Endothelial cell of umbilical vein (primary cell): ENCODE data around the gene GIPC3. TPM values are rescaled to one million over a fixed set of nuclear protein-coding genes. Genes with fewer than 3 reads are reported as not detected.

Experiments used
- BruUV-seq: library from RNA; stranded (reverse); fragments of 400-500 nt; replicated peaks from 2 replicates; lab custom pipeline; 2021; lab: Mats Ljungman, UMichigan
- CTCF ChIA-PET: fragments of 300-600, 350-600 bp; sonication (Branson Sonifier 250); formaldehyde crosslinking; loops from one replicate; lab custom pipeline; 2021; ENCODE audit warnings: antibody characterized with exemption, inconsistent platforms; lab: Charles Lee
- POLR2A ChIA-PET: fragments of 300-600, 350-600 bp; sonication (Branson Sonifier 250); formaldehyde crosslinking; loops from one replicate; lab custom pipeline; 2021; ENCODE audit warnings: antibody characterized with exemption, inconsistent platforms; lab: Charles Lee
- DNase-seq: peaks from one replicate; pipeline ENCODE4 v3.0.0-alpha.2; 2011; ENCODE audit warnings: low read depth, low spot score
- FAIRE-seq: peaks from 2 replicates; lab custom pipeline; 2011; peaks lifted over from hg19 to GRCh38; lab: Jason Lieb, UNC
- H2AFZ ChIP-seq: 2 replicates; pipeline ENCODE4 v1.6.0; 2012; ENCODE audit warnings: low read depth, low read length, control low read depth, inconsistent platforms
- H3K27ac ChIP-seq: 2 replicates; pipeline ENCODE4 v1.5.1; 2011; ENCODE audit warnings: low read depth, mild to moderate bottlenecking, control low read depth, low read length, moderate library complexity; ENCODE audit not compliant: insufficient read depth
- H3K27me3 ChIP-seq, 2 experiments: 2 replicates each; pipeline versions ENCODE4 v1.6.0 to v1.6.1; 2011; ENCODE audit warnings: low read length in 2 of 2, mixed read lengths in 1 of 2; ENCODE audit not compliant: control insufficient read depth in 2 of 2, insufficient read depth in 2 of 2
- H3K36me3 ChIP-seq, 2 experiments: 2 replicates in 1 of 2; 3 replicates in 1 of 2; pipeline ENCODE4 v1.5.1; 2011; ENCODE audit warnings: low read length in 2 of 2, mild to moderate bottlenecking in 1 of 2, moderate library complexity in 1 of 2; ENCODE audit not compliant: control insufficient read depth in 2 of 2, insufficient read depth in 2 of 2; ENCODE audit errors: extremely low read depth in 1 of 2
- H3K4me1 ChIP-seq: 3 replicates; pipeline ENCODE4 v1.5.1; 2011; ENCODE audit warnings: mild to moderate bottlenecking, low read length; ENCODE audit not compliant: control insufficient read depth, insufficient read depth; ENCODE audit errors: extremely low read depth
- H3K4me2 ChIP-seq: 2 replicates; pipeline ENCODE4 v1.6.1; 2011; ENCODE audit warnings: low read length, control low read depth, mixed read lengths; ENCODE audit not compliant: insufficient read depth
- H3K4me3 ChIP-seq, 3 experiments: fragments of 200-600 bp in 1 of 3; sonication (generic), shearing (Covaris generic) in 1 of 3; replicated peaks in 1 of 3; 2 replicates each; pipeline ENCODE4 v1.5.1; 2011 to 2016; ENCODE audit warnings: control low read depth in 3 of 3, low read length in 3 of 3, mild to moderate bottlenecking in 2 of 3, inconsistent platforms in 1 of 3, low read depth in 1 of 3, moderate library complexity in 1 of 3; ENCODE audit not compliant: insufficient read depth in 1 of 3
- H3K79me2 ChIP-seq: 2 replicates; pipeline ENCODE4 v1.6.0; 2012; ENCODE audit warnings: low read length, inconsistent platforms; ENCODE audit not compliant: control insufficient read depth, insufficient read depth
- H3K9ac ChIP-seq: replicated peaks from 2 replicates; pipeline ENCODE3; 2011; ENCODE audit warnings: low read length, control low read depth; ENCODE audit not compliant: insufficient read depth; ENCODE audit errors: extremely low read depth
- H3K9me1 ChIP-seq: replicated peaks from 3 replicates; pipeline ENCODE4 v1.6.0; 2011; ENCODE audit warnings: mild to moderate bottlenecking, low read length; ENCODE audit not compliant: control insufficient read depth, insufficient read depth; ENCODE audit errors: extremely low read depth
- H3K9me3 ChIP-seq: replicated peaks from 2 replicates; pipeline ENCODE4 v1.5.1; 2012; ENCODE audit warnings: low read length, inconsistent platforms; ENCODE audit not compliant: control insufficient read depth, insufficient read depth
- H4K20me1 ChIP-seq: replicated peaks from 2 replicates; pipeline ENCODE3; 2011; ENCODE audit warnings: mild to moderate bottlenecking, low read length; ENCODE audit not compliant: control insufficient read depth, insufficient read depth; ENCODE audit errors: extremely low read depth
- CTCF ChIP-seq, 2 donors: IDR thresholded peaks; 1 replicate in 1 of 2; 2 replicates in 1 of 2; pipeline ENCODE4 v1.5.1; 2011; ENCODE audit warnings: low read length in 2 of 2, mild to moderate bottlenecking in 2 of 2, moderate library complexity in 2 of 2, control low read depth in 1 of 2, inconsistent platforms in 1 of 2, low read depth in 1 of 2; ENCODE audit not compliant: insufficient read depth in 1 of 2; ENCODE audit errors: extremely low read depth in 1 of 2
- EZH2 ChIP-seq: IDR thresholded peaks from 2 replicates; pipeline ENCODE4 v1.6.1; 2012; ENCODE audit warnings: borderline replicate concordance, low read depth, mild to moderate bottlenecking, moderate library complexity, low read length, inconsistent platforms; ENCODE audit not compliant: severe bottlenecking
- FOS ChIP-seq: IDR thresholded peaks from 2 replicates; pipeline ENCODE4 v1.6.1; 2011; ENCODE audit warnings: mild to moderate bottlenecking, low read length, moderate library complexity, borderline replicate concordance; ENCODE audit not compliant: insufficient read depth
- GATA2 ChIP-seq: IDR thresholded peaks from 2 replicates; pipeline ENCODE4 v1.7.0; 2011; ENCODE audit warnings: low read depth, mild to moderate bottlenecking, moderate library complexity, mixed read lengths, low read length; ENCODE audit not compliant: insufficient read length, insufficient read depth
- JUN ChIP-seq: IDR thresholded peaks from 2 replicates; pipeline ENCODE4 v1.6.1; 2011; ENCODE audit warnings: borderline replicate concordance, low read depth; ENCODE audit not compliant: insufficient read length, insufficient read depth
- MAX ChIP-seq: IDR thresholded peaks from 2 replicates; pipeline ENCODE4 v1.6.1; 2011; ENCODE audit not compliant: insufficient read depth, insufficient read length
- MYC ChIP-seq: IDR thresholded peaks from one replicate; pipeline ENCODE4 v1.6.1; 2011; ENCODE audit warnings: mild to moderate bottlenecking, low read depth, low read length
- POLR2A ChIP-seq: IDR thresholded peaks from 2 replicates; pipeline ENCODE4 v1.6.1; 2012; ENCODE audit warnings: low read depth, mild to moderate bottlenecking, control low read depth, low read length
- POLR2AphosphoS5 ChIP-seq: IDR thresholded peaks from 2 replicates; pipeline ENCODE4 v1.6.1; 2012; ENCODE audit warnings: low read depth, mild to moderate bottlenecking, control low read depth, low read length, moderate library complexity; ENCODE audit not compliant: insufficient read depth
- dilution Hi-C: fragments of 300-500 bp; cut with MboI; formaldehyde crosslinking; loops from one replicate; pipeline ENCODE4 v1.15.0; 2019; ENCODE audit warnings: low sequenced_read_pairs; ENCODE audit not compliant: extremely low pct_ligation_motif_present
- intact Hi-C: fragments of 100-400 bp; cut with micrococcal nuclease; formaldehyde crosslinking; loops from one replicate; pipeline ENCODE4 v1.10.0; 2022
- polyA plus RNA-seq, 4 experiments: library from polyadenylated mRNA; depleted of rRNA in 3 of 4; stranded (reverse) in 3 of 4; unstranded in 1 of 4; fragments of >200 nt; gene quantifications; 2 replicates each; pipeline versions ENCODE4 v1.2.1 to v1.2.3, GENCODE V29; 2011 to 2012; ENCODE audit warnings: missing spikeins in 1 of 4
- total RNA-seq: library from RNA; stranded (reverse); gene quantifications from 2 replicates; pipeline ENCODE4 v1.2.3, GENCODE V29; 2021

Gene GIPC3
- total and polyA plus RNA-seq, 2 donors (not counting 3 experiments of a cell fraction or from before 2014, with no cell fraction given): 2.2 to 6.6 TPM

DNA sequence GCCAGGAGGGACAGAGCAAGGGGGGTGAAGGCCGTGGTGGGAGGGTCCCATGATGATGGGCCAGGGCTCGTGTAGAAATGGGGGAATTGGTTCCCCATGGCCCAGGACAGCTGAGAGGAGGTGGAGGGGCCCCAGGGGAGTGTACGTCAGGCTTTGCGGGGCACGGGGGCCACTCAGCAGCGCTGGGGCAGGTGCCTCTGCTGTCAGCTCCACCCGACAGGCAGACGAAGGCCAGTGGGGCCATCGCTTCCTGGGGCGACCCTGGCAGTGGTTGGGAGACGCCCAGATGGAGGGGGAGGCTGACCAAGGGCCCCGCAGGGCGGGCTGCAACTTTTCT is 48.2 kb upstream of the GIPC3 start:
- Histone ChIP-seq H3K4me2 (no peak overlapping the region), H3K4me1 (no peaks in the 10 kb centered on the region), H3K27me3 (no peaks in the 10 kb centered on the region), H4K20me1 (no peaks in the 10 kb centered on the region), H3K36me3 (peaks cover 3 to 32% of the 10 kb centered on the region in 2 experiments), H3K4me3 (no peak overlapping the region), H3K9me3 (no peaks in the 10 kb centered on the region), H2AFZ (no peak overlapping the region), H3K27ac (no peak overlapping the region), H3K9me1 (no peaks in the 10 kb centered on the region), H3K9ac (no peak overlapping the region), H3K79me2 (no peaks in the 10 kb centered on the region)
- DNase-seq (no peak), FAIRE-seq (no peak)
- ChIA-PET POLR2A (interaction anchor here (0.6 kb wide), 1 partner anchor 16 kb away, joined by 6 read pairs; no protein-coding TSS in a partner anchor), CTCF (interaction anchor here (1.3 to 1.5 kb wide), 2 partner anchors 9 to 12 kb away, joined by 3 to 4 read pairs; no protein-coding TSS in a partner anchor)
- dilution Hi-C loops: no loop called here
- no TSS peak for BruUV-seq
- TF ChIP-seq EZH2: no peak
- TF ChIP-seq MAX: no peak
- TF ChIP-seq JUN: no peak
- no peak for TF ChIP-seq FOS
- no peak for TF ChIP-seq POLR2AphosphoS5
- TF ChIP-seq MYC: no peak
- no peak for TF ChIP-seq CTCF (IDR thresholded peaks at IDR 0.05; ENCODE audit: extremely low read depth in 1 of 2, insufficient read depth in 1 of 2, low read depth in 1 of 2, low read length in 2 of 2)
- no peak for TF ChIP-seq POLR2A
- TF ChIP-seq GATA2: no peak
- intact Hi-C loops: no loop called here
